Islet precursor cell (in vitro differentiated cells): ENCODE measurements around the gene ST13.
"Not testable (repeated sequence)": the region's sequence is repeated elsewhere in the genome, so short reads cannot be mapped to it uniquely, and the experiment has no call there.

ENCODE experiments used
- DNase-seq: peaks from one replicate; pipeline ENCODE4 v3.0.0-alpha.2; 2018

ST13 gene

DNA sequence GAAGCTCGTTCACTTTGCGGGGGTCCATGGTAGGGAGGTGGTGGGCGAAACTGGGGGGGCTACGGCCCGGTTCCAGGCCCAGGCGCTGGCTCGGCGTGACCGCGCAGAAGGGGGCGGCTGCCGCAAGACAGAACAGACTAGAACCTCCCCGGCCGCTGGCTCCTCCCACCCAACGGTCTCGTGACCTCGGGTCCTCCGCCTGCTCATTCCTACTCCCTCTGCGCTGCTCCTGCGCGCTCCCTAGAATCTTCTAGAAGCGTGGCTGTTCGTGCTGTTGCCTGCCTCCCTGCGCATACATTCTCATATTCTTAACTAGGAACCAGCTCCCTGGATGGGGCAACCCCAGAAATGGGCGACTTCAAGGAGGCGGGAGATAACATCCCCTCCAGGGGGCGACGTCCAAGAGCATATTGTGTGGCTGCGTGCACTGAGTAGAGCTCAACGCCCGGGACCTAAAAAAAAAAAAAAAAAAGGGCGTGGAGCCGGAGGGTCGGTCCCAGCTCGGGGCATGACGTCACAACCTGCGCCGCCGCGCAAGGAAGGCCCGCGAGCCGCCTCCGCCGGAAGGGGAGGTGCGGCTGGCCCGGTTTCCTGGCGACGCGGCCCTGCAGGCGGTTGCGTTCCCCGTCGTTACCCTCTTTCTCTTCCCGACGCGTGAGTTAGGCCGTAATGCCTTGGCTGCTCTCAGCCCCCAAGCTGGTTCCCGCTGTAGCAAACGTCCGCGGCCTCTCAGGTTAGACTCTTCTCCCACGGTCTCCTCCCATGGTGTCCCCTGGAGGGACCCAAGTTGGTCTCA is at the start of gene ST13, which contains the start of gene XPNPEP3:
Gene ST13, minus strand, starts transcription at position 127 of the 796 bp plus-strand sequence. Its CDS starts 99 bp downstream, at position 28.
Gene XPNPEP3, plus strand, starts transcription at position 636 of the 796 bp plus-strand sequence. Its CDS starts 34 bp downstream, at position 670.
- peak; percentile 98 for DNase-seq

DNA sequence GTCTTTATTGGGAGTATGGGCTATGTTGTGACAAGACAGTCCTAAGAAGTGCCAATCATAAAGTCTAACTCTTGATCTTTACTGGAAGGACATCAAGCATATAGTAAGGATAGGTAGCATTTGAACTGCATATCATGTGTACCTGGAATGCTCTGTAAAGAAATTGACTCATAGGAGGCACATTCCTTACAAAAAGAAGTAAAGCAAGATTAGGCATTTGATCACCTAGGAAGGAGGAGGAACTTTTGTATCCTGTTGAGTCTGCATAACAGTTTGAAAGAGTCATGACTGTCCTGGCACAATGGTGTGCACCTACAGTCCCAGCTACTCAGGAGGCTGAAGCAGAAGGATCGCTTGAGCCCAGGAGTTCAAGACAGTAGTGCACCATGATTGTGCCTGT is 47.7 kb upstream of the ST13 start:
- no peak for DNase-seq

DNA sequence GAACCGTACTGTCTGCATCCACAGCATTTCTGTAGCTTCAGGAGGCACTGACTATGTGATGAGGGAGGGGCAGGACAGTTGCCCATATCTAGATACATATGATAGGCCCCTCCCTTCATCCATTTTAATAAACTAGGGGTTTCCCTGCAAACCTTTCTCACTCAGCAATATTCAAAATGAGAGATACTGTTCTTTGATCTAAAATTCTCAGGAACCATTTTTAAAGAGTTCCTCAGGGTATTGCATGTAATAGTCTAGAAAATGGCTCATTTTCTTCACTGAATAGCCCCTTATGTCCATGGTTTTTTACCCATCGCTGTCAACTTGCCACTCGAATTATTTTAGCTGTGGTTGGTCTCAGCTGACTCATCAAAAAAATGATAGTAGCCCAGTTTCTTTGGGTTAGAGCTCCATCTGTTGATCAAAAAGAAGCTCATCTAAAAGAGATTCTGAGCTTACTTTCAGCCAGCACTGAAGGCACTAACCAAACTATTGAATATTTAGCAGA is 42.5 kb upstream of the ST13 start:
- no peak for DNase-seq

DNA sequence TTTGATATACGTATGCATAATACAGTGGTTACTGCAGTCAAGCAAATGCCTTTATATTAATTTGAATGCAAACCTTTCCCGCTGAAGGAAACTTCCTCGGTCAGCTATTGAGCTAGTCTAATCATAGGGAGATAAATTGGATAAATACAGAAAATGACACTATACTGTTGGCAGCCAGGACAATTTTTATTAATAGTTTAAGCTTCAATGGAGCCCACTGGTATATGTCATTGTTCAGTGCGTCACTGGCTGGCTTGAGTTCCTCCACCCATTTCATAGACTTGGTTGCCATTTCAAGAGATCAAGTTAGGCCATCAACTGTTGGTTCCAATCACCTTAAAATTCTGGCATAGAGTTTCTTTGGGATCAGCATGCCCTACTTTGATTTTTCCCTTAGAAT is 38.0 kb upstream of the ST13 start:
- DNase-seq, result no peak

DNA sequence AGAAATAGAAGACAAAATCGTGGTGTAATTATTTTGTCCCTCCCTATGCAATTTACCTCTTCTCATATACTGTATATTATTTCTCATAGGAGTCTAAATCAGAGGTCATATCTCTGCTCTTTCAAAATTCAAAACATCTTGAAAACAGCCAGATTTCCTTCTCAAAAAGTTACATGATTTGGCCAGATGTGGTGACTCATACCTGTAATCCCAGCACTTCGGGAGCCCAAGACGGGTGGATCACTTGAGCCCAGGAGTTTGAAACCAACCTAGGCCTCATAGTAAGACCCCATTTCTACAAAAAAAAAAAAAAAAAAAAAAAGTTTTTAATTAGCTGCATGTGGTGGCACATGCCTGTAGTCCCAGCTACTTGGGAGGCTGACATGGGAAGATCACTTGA is 34.4 kb upstream of the ST13 start:
- DNase-seq, result no peak

DNA sequence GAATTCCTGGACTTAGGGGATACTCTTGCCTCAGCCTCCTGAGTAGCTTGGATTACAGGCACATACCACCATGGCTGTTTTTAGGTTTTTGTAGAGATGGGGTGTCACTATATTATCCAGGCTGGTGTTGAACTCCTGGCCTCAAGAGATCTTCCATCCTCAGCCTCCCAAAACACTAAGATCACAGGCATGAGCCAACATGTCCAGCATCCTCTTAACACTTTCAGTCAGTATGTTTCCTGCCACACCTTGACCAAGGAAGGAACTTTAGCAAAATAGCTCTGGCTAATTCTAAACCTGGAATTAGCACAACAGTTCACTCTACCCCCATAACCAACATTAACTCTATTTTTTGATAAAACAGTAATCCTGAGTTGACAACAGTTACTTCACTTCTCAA is 32.7 kb upstream of the ST13 start:
- no peak for DNase-seq

DNA sequence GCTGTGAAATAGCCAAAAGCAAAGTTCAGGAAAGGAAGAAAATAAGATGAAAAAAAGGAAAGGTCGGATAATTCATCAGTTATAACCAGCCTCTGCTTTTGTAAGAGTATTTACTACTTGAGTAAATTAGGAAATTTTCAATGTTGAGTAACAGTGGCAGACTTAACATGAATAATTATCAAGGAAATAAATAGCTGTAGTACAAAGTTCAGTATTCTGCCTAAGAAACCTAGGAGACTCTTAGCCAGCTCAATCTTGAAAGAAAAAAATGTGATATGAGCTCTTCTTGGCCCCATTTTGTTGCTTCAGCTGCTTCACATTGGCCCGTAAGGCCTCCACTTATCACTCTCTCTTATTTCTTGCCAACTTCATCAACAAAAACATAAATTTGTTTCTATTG is 22.5 kb upstream of the ST13 start:
- no peak for DNase-seq

DNA sequence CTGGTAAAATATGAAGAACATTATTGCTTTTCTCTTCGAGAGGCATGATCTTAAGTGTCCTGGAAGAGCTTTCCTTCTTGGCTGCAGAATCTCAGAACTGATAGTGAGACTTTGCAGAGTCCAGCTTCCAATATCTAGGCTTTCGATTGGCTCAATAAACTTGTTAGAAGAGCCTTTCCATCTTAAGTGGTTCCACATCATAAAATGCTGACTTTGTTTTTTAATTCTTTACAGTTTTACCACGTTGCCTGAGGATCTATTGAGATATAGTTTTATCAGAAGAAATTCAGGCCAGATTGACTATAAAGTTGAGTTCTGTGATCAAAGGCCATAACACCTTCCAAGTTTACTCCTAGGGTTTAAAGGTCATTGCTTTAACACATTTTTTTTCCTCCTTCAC is 21.0 kb upstream of the ST13 start:
- no peak for DNase-seq

DNA sequence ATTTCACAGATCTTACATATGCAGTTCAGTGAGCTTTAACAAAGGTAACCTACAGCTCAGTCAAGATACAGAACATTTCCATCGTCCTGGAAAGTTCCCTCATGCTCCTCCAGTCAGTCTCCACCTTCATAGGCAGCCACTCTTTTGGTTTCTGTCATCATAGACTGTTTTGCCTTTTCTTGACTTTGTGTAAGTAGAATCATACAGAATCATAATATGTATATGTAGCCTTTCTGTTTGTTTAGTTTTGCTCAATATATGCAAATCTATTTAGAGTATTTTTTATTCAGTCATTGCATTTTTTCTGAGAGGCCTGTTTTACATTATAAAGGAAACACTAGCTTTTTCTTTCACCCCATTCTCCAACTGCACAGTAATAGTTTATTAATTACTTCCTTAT is 20.5 kb upstream of the ST13 start:
- DNase-seq, result no peak

DNA sequence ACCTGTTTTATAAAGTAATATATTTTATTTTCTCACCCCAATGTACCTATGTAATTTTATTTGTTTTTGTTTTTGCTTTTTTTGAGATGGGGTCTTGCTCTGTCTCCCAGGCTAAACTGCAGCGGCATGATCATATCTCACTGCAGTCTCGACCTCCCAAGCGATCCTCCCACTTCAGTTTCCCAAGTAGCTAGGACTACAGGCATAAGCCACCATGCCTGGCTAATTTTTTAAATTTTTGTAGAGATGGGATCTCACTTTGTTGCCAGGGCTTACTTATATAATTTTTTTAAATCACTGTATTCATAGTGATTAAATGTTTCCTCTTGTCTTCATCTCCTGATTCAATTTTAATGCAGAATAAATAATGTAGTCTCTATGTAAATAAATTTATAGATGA is 18.7 kb upstream of the ST13 start:
- no peak for DNase-seq

DNA sequence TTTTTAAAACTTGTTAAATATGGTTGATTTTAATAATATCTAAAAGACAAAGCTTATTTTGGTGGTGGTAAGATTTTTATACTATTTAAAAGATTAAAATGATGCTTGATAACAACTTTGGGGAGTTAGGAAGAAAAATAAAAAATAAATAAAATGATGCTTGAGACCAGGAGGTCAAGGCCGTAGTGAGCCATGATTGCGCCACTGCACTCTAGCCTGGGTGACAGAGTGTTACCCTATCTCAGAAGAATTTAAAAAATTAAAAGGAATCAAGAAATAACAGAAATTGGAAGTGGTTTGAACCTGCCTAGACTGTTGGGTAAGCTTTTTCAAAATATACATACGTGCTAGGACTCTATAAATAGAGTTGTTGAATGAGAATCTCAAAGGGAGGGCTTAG is 17.6 kb upstream of the ST13 start:
- no peak for DNase-seq

DNA sequence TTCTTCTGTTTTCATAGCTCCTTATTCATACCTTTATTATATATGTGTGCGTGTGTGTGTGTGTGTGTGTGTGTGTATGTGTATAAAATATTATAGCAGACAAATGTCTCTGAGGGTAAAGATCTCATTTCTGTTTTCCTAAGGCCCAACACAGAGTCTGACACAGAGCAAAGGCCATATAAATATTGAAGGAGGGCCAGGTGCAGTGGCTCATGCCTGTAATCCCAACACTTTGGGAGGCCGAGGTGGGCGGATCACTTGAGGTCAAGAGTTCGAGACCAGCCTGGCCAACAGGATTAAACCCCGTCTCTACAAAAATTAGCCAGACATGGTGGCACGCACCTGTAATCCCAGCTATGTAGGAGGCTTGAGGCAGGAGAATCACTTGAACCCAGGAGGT is 11.9 kb upstream of the ST13 start:
- DNase-seq, result not testable (repeated sequence)

DNA sequence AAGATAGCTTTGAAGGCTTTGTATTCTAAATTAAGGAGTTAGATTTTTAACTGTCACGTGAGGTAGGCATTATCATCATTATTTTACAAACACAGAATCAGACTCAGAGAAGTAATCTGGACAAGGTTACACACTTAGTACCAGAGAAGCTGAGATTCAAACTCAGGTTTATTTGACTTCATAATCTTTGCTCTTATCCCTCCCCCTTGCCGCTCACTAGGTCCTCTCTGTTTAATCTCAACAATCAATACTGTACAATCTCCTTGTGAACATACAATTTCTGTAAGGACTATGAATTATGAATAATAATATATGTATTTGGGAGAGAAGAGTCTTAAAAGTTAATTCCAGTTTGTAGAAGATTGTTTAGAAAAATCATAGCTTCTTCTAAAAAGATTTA is 10.7 kb upstream of the ST13 start:
- no peak for DNase-seq

DNA sequence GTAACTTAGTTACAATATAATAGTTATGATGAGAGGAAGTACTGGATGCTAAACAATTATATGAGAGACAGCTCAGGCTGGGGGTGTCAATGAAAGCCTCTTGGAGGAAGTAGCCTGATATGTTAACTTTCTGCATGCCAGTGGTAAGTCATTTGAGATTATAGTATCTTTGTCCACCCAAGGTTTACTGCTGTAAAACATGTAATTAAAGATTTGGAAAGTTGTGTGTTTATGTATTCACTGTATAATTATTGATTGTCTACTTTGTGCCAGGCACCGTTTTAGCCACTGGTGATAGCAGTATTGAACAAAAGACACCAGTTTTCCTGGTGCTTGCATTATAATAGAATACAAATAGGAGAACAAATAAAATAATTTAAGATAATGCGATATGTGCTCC is 6.1 kb upstream of the ST13 start:
- DNase-seq, result no peak

DNA sequence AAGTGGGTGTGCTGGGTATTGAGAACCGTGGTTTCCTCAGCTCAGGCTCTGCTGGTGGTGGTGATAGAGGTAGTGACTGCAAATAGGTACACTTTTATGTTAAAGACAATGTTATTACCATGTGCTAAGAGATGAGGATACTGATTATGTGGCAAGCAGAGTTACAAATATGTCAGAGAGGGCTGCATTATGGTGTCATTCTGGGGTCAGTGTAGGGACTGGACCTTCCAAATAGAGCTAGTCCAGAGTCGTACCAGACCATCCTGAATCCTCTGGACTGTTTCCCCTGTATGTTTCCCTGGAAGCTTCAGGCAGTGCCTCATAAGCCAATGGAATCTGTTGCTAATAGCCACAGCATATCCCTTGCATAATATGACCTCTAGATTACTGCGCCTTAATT is 5.6 kb upstream of the ST13 start, which contains the start of gene DNAJB7:
Gene DNAJB7, minus strand, starts transcription at position 101 of the 400 bp plus-strand sequence. CDS start 119 bp downstream, outside the sequence.
- DNase-seq, result no peak

DNA sequence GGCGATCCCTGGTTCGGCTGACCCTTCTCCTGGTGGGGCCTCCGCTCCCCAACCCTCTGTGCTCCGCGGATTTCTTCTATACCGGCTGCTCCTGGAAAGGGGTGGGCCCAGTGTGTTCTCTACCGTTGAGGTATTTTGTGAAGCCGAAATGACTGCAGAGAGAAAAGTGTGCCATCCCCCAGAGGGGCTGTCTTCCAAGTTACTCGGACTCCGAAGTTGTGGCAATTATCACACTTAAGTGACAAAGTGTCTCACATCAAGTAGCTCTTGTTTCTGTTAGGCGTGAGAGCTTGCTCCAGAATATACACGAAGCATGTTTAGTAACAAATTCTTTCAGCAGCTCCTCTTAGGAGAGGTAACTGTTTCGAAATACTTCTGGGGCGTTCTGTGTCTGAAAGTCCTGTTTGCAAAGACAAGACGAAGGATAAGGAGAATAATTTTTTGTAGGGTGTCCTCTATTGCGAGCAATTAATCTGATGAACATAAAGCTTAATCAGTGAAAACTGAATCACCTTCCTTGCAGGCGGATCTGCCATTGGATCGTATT is 943 bp upstream of the ST13 start:
- no peak for DNase-seq

DNA sequence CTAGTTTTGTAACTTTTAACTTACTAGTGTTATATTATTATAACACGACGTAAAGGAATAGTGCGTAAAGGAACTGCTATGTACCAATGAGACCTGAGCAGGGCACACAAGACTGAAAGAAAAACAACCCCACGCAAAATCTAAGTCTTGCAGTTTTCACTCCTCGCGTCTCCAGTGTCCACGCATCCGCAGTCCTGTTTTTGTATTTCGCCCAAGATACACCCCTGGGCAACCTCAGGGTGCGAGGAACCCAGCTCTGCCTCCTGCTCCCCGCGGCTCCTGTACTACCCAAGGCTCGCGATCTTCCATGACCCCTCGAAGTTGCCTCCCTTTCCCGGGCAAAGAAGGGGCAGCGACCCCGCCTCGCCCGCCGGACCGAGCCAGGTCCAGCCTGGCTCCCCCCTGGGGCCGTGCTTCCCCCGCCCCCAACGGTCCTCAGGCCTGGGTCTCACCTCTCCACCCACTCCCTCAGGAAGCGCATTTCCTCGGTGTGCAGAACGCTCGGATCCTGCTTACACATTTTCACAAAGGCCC is 393 bp downstream of the ST13 start:
- peak; percentile 68 for DNase-seq

DNA sequence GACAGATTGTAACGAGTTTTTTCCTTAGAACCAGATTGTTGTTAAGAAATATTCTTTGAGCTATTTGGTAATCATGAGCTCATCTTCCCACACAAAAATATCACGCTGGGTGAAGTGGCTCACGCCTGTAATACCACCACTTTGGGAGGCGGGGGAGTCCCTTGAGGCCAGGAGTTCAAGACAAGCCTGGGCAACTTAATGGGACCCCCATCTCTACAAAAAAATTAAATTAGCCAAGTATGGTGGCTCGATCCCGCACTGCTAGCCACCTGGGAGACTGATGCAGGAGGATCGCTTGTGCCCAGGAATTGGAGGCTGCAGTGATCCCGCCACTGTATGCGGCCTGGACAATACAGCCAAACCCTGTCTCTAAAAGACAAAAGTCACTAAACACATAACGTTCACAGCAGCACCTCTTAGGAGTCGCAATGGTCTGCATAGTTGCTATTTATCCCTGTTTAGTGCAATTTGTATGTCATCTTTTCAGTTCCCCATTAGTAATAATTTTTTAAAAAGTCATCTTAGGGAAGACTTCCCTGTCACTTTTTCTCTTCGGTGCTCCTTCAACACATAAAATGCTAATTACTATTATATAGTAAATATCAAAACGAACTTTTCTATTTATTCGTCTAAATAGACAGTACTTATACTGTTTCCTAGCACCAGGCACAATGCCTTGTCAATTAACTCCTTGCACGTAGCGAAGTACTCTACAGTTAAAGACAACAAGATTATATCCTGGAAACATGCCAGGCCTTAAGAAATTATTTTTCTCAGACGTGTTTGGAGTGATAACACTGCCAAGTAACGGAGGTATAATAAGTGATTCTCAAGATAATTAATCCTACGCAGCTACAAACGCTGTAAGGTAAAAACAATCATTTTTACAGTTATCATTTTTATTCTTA is 1.1 kb downstream of the ST13 start:
- no peak for DNase-seq

DNA sequence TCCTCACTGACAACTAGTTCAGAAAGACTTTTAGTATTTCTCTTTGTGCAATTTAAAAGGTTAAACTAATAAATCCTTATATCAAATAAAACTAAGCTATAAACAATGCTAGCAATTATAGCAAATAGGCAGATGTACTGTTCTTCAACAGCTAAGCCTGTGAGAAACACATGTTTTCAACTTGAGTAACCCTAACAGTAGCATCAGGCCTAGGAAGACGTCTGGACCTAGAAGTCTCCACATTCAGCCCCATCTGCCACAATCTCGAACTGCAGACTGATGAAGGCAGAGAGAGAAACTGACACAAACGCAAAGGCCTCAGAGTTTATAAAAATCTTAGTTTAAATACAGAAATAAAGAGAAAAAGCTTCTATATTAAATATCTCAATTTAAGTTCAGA is 2.5 kb downstream of the ST13 start:
- DNase-seq, result no peak

DNA sequence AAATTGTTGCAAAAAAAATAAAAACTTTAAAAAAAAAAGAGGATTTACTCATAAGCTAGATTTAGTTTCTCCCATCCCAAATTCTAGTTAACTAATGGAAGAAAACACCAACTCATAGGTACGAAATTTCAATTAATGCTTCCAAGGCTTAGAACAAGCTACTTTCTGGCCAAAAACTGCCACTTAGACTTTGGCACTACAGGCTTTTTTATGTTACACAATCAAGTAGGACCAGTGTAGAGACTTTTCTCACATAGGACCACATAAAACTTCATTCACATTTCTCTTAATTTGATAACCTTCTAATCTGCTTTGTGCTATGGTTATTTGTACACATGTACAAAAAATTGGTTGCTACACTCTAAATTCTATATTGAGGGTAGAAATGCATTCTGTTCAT is 3.1 kb downstream of the ST13 start:
- DNase-seq, result no peak

DNA sequence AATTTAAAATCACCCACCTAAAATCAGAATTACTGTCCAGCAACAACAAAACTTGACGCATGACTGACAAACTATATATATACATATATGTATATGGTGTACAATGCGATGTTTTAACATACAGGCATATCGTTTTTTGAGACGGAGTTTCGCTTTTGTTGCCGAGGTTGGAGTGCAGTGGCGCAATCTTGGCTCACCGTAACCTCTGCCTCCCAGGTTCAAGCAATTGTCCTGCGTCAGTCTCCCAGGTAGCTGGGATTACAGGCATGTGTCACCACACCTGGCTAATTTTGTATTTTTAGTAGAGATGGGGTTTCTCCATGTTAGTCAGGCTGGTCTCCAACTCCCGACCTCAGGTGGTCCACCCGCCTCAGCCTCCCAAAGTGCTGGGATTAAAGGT is 10.6 kb downstream of the ST13 start:
- not testable (repeated sequence) for DNase-seq

DNA sequence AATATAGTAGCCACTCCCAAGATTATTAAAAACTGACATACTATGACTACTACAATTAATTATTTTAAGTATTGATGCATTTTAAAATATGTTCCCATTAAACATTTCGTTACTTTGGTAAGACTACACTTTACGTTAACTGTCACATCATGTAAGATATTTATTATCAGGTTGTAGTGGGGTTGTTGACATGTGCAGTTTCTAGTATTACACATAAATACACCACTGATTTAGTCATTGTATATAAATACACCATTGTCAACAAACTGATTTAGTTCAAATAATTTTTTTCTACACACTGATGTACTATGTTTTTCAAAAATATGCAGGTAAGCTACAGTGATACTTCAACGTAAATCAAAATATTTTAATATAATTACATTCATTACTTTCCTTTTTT is 11.5 kb downstream of the ST13 start:
- no peak for DNase-seq

DNA sequence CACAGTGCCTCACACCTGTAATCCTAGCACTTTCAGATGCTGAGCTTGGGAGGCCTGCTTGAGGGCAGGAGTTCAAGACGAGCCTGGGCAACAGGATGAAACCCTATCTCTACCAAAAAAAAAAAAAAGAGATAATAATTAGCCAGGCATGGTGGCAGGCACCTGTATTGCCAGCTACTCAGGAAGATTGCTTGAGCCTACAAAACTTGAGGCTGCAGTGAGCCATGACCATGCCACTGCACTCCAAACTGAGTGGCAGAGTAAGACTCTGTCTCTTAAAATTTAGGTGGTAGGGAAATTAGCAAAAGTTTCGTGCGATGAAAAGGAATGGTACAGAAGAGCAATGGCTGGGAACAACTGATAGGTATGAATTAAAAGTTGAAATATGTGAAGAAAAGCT is 18.0 kb downstream of the ST13 start:
- no peak for DNase-seq
